ENCODE measurements around the gene CCR5. TPM values are rescaled to one million over a fixed set of nuclear protein-coding genes. Genes with fewer than 3 reads are reported as not detected.

CCR5 gene
- total and polyA plus RNA-seq, 9 of the 15 experiments (the other 6 are each of a cell fraction or from before 2014, with no cell fraction given), result not detected

- TF ChIP-seq, protein P1, sequence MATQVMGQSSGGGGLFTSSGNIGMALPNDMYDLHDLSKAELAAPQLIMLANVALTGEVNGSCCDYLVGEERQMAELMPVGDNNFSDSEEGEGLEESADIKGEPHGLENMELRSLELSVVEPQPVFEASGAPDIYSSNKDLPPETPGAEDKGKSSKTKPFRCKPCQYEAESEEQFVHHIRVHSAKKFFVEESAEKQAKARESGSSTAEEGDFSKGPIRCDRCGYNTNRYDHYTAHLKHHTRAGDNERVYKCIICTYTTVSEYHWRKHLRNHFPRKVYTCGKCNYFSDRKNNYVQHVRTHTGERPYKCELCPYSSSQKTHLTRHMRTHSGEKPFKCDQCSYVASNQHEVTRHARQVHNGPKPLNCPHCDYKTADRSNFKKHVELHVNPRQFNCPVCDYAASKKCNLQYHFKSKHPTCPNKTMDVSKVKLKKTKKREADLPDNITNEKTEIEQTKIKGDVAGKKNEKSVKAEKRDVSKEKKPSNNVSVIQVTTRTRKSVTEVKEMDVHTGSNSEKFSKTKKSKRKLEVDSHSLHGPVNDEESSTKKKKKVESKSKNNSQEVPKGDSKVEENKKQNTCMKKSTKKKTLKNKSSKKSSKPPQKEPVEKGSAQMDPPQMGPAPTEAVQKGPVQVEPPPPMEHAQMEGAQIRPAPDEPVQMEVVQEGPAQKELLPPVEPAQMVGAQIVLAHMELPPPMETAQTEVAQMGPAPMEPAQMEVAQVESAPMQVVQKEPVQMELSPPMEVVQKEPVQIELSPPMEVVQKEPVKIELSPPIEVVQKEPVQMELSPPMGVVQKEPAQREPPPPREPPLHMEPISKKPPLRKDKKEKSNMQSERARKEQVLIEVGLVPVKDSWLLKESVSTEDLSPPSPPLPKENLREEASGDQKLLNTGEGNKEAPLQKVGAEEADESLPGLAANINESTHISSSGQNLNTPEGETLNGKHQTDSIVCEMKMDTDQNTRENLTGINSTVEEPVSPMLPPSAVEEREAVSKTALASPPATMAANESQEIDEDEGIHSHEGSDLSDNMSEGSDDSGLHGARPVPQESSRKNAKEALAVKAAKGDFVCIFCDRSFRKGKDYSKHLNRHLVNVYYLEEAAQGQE (IDR thresholded peaks at IDR 0.05; ENCODE audit: borderline replicate concordance), result no peak
- TF ChIP-seq, protein P1 (CRISPR knock-in tag; IDR thresholded peaks at IDR 0.05; ENCODE audit: low read depth), result no peak
- TF ChIP-seq, protein P2, sequence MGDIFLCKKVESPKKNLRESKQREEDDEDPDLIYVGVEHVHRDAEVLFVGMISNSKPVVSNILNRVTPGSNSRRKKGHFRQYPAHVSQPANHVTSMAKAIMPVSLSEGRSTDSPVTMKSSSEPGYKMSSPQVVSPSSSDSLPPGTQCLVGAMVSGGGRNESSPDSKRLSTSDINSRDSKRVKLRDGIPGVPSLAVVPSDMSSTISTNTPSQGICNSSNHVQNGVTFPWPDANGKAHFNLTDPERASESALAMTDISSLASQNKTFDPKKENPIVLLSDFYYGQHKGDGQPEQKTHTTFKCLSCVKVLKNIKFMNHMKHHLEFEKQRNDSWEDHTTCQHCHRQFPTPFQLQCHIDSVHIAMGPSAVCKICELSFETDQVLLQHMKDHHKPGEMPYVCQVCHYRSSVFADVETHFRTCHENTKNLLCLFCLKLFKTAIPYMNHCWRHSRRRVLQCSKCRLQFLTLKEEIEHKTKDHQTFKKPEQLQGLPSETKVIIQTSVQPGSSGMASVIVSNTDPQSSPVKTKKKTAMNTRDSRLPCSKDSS (IDR thresholded peaks at IDR 0.05; ENCODE audit: low read depth, partially characterized antibody), result no peak
- TF ChIP-seq FOXA3 (CRISPR knock-in tag; conservative IDR thresholded peaks at IDR 0.05 in 1 of 2, IDR thresholded peaks at IDR 0.05 in 1 of 2), result peak; percentile 15 to 56; a peak in 2 of 4 replicates
- peak; percentile 78; the same call in 1 of the 2 replicates for TF ChIP-seq CC2D1A (IDR thresholded peaks at IDR 0.05)
- TF ChIP-seq U2AF1 (optimal IDR thresholded peaks at IDR 0.05; ENCODE audit: low read depth, low read length), result no peak
- peak; percentile 91 for TF ChIP-seq RHOXF2B (CRISPR knock-in tag; conservative IDR thresholded peaks at IDR 0.05)
- TF ChIP-seq RNF219 (CRISPR knock-in tag; IDR thresholded peaks at IDR 0.05), result no peak
- TF ChIP-seq GABPB1 (CRISPR knock-in tag; IDR thresholded peaks at IDR 0.05), result peak; percentile 93
- peak; percentile 89 for TF ChIP-seq ERF (CRISPR knock-in tag; IDR thresholded peaks at IDR 0.05)
- TF ChIP-seq, protein P3, sequence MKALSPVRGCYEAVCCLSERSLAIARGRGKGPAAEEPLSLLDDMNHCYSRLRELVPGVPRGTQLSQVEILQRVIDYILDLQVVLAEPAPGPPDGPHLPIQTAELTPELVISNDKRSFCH (CRISPR knock-in tag; IDR thresholded peaks at IDR 0.05), result no peak
- TF ChIP-seq, protein P3 (tag; IDR thresholded peaks at IDR 0.05), result peak; percentile 97
- TF ChIP-seq ZKSCAN8 (CRISPR knock-in tag; IDR thresholded peaks at IDR 0.05), result peak; percentile 42
- TF ChIP-seq, protein P4, sequence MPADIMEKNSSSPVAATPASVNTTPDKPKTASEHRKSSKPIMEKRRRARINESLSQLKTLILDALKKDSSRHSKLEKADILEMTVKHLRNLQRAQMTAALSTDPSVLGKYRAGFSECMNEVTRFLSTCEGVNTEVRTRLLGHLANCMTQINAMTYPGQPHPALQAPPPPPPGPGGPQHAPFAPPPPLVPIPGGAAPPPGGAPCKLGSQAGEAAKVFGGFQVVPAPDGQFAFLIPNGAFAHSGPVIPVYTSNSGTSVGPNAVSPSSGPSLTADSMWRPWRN (IDR thresholded peaks at IDR 0.05; ENCODE audit: low read depth), result 0 out of 2 replicates have a peak, but pooled peaks have one; percentile 45
Measured at GRCh38 chr3:46406788-46407611, 36.3 kb downstream of the CCR5 start, which contains the start of the genes CCR5AS and CCRL2 (continued).

Measured in K562 (cell line).